GM21737 (cell line): ENCODE results near the gene IPO9.
A peak's percentile ranks its signal among the peaks of the same experiment; 100 is the strongest.

Source experiments
- ATAC-seq: cut with Tn5 transposase; IDR thresholded peaks from one replicate; pipeline ENCODE4 v1.9.1; 2021; ENCODE audit warnings: mild to moderate bottlenecking, moderate library complexity; ENCODE audit not compliant: unreplicated experiment

Gene IPO9

GRCh38 chr1:201828820-201829774 lies at the start of gene IPO9:
Gene IPO9 (plus strand): TSS chr1:201829157. CDS start chr1:201829210, 53 bp downstream.
- ATAC-seq = peak; percentile 86

GRCh38 chr1:201779351-201779880 lies 49.5 kb upstream of the IPO9 start:
- ATAC-seq = no peak

GRCh38 chr1:201780952-201781351 lies 48.0 kb upstream of the IPO9 start:
- no peak for ATAC-seq

- ATAC-seq = no peak
Measured at GRCh38 chr1:201781437-201781836, 47.5 kb upstream of the IPO9 start.

GRCh38 chr1:201782353-201782752 lies 46.6 kb upstream of the IPO9 start:
- ATAC-seq = no peak

- no peak for ATAC-seq
Measured at GRCh38 chr1:201783058-201783457, 45.9 kb upstream of the IPO9 start.

- no peak for ATAC-seq
Measured at GRCh38 chr1:201783572-201783971, 45.4 kb upstream of the IPO9 start.

- no peak for ATAC-seq
Measured at GRCh38 chr1:201785291-201785690, 43.7 kb upstream of the IPO9 start.

- ATAC-seq = no peak
Measured at GRCh38 chr1:201786824-201787223, 42.1 kb upstream of the IPO9 start.

- no peak for ATAC-seq
Measured at GRCh38 chr1:201788296-201788695, 40.7 kb upstream of the IPO9 start.

- no peak for ATAC-seq
Measured at GRCh38 chr1:201789245-201789644, 39.7 kb upstream of the IPO9 start.

GRCh38 chr1:201790261-201790660 lies 38.7 kb upstream of the IPO9 start:
- no peak for ATAC-seq

- no peak for ATAC-seq
Measured at GRCh38 chr1:201791051-201791778, 37.7 kb upstream of the IPO9 start.

- ATAC-seq = no peak
Measured at GRCh38 chr1:201791779-201792173, 37.2 kb upstream of the IPO9 start.

- ATAC-seq = no peak
Measured at GRCh38 chr1:201792534-201793305, 36.2 kb upstream of the IPO9 start.

- no peak for ATAC-seq
Measured at GRCh38 chr1:201793306-201793925, 35.5 kb upstream of the IPO9 start.

- ATAC-seq = no peak
Measured at GRCh38 chr1:201795066-201795465, 33.9 kb upstream of the IPO9 start.

- no peak for ATAC-seq
Measured at GRCh38 chr1:201800246-201800645, 28.7 kb upstream of the IPO9 start.

GRCh38 chr1:201806801-201807200 lies 22.2 kb upstream of the IPO9 start:
- ATAC-seq = no peak

GRCh38 chr1:201807958-201808632 lies 20.9 kb upstream of the IPO9 start:
- ATAC-seq = no peak
